Uterus (tissue), 2 donors: ENCODE data around the gene ARHGAP21.

Experiments used
- CTCF ChIP-seq, 4 experiments: fragments of 200-600 bp in 2 of 4; fragments of 450-650 bp in 2 of 4; sonication (generic) in 2 of 4; IDR thresholded peaks; one replicate each; pipeline ENCODE4 v1.5.1; 2016 to 2019; ENCODE audit warnings: antibody characterized with exemption in 4 of 4, mild to moderate bottlenecking in 2 of 4, moderate library complexity in 1 of 4
- POLR2A ChIP-seq, 2 donors: fragments of 450-650 bp; IDR thresholded peaks; one replicate each; pipeline ENCODE4 v1.6.1; 2016; ENCODE audit warnings: antibody characterized with exemption in 2 of 2, mild to moderate bottlenecking in 1 of 2, moderate library complexity in 1 of 2

- no peak for TF ChIP-seq POLR2A (IDR thresholded peaks at IDR 0.05)
- TF ChIP-seq CTCF (IDR thresholded peaks at IDR 0.05), result no peak
These were observed 39.4 kb upstream of the ARHGAP21 start for GRCh38 chr10:24762966-24763623.
